HEK293 (cell line): ENCODE data around the gene TYSND1.

Experiments used
- WT1 ChIP-seq: fragments of 450-650 bp; formaldehyde crosslinking; IDR thresholded peaks from 2 replicates; pipeline ENCODE4 v1.5.1; 2016; ENCODE audit warnings: missing biosample characterization, missing genetic modification characterization
- TF ChIP-seq, protein P1 (sequence below): fragments of 450-650 bp; formaldehyde crosslinking; IDR thresholded peaks from 2 replicates; pipeline ENCODE4 v1.5.1; 2016; ENCODE audit warnings: missing biosample characterization, missing genetic modification characterization

DNA sequence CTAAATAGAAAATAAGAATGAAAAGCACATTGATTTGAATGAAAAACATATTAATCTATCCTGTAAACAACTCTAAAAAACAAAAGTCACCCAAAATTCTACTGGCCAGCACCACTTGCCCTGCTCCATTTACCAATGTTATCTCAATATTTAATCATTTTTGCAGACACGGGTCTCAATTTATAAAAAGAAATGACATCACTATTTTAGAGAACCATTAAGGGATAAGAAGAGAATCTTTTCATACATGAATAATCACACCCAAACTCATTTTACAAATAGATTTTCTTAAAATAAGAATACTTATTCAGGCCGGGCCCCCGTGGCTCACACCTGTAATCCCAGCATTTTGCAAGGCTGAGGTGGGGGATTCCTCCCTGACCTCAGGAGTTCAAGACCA is 19.9 kb upstream of the TYSND1 start:
- no peak for TF ChIP-seq WT1 (tag by site-specific recombination)
- TF ChIP-seq, protein P1, sequence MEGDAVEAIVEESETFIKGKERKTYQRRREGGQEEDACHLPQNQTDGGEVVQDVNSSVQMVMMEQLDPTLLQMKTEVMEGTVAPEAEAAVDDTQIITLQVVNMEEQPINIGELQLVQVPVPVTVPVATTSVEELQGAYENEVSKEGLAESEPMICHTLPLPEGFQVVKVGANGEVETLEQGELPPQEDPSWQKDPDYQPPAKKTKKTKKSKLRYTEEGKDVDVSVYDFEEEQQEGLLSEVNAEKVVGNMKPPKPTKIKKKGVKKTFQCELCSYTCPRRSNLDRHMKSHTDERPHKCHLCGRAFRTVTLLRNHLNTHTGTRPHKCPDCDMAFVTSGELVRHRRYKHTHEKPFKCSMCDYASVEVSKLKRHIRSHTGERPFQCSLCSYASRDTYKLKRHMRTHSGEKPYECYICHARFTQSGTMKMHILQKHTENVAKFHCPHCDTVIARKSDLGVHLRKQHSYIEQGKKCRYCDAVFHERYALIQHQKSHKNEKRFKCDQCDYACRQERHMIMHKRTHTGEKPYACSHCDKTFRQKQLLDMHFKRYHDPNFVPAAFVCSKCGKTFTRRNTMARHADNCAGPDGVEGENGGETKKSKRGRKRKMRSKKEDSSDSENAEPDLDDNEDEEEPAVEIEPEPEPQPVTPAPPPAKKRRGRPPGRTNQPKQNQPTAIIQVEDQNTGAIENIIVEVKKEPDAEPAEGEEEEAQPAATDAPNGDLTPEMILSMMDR = no peak
